A172 (cell line): ENCODE measurements around the gene UBE4B. TPM values are rescaled to one million over a fixed set of nuclear protein-coding genes. Genes with fewer than 3 reads are reported as not detected.
A peak's percentile ranks its signal among the peaks of the same experiment; 100 is the strongest.

Experiments
- DNase-seq: peaks from one replicate; pipeline ENCODE4 v3.0.0-alpha.2; 2015; ENCODE audit warnings: low spot score
- total RNA-seq: library from RNA; depleted of rRNA; stranded (reverse); fragments of >200 nt; shearing (Covaris generic); gene quantifications from 2 replicates; pipeline ENCODE4 v1.2.3, GENCODE V29; 2014

The UBE4B gene
- total RNA-seq, 1 experiment from 2014 or later = 23.5 TPM

DNA sequence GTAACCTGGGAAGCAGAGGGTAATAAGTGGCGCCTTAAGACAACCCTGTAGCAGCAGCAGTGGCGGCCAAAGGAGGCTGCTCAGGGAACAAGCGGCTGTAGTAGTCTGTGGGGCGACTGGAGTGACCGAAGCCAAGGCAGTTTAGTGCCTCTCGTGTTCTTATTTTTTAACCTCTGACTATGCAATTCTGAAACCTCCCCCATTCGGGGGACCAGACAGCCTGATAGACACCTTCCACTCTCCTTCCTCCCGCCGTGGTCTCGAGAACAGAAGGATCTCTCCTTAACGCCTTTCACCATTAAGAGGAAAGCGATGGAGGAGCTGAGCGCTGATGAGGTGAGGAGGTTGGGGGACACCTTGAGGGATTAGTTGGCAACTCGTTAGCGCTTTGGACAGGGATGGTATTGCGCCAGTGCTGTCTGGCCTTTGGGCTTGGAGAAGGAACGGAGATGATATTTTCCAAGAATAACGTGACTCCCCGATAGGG, 644 bp downstream of the UBE4B start:
- peak; percentile 41 for DNase-seq

DNA sequence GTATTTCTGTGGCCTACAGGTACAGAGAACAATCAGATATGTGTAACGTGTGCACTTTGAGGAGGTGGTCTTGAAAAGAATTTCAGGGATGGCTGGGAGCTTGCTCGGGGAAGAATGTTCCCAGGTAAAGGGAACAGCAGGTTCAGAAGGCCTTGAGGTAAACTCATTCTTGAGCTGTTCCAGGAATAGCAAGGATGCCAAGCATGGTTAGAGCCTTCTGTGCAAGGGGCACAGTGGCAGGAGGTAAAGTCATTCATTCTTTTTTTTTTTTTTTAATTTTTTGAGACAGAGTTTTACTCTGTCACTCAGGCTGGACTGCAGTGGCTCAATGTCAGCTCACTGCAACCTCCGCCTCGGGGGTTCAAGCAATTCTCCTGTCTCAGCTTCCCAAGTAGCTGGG, 10.0 kb downstream of the UBE4B start:
- DNase-seq = no peak

DNA sequence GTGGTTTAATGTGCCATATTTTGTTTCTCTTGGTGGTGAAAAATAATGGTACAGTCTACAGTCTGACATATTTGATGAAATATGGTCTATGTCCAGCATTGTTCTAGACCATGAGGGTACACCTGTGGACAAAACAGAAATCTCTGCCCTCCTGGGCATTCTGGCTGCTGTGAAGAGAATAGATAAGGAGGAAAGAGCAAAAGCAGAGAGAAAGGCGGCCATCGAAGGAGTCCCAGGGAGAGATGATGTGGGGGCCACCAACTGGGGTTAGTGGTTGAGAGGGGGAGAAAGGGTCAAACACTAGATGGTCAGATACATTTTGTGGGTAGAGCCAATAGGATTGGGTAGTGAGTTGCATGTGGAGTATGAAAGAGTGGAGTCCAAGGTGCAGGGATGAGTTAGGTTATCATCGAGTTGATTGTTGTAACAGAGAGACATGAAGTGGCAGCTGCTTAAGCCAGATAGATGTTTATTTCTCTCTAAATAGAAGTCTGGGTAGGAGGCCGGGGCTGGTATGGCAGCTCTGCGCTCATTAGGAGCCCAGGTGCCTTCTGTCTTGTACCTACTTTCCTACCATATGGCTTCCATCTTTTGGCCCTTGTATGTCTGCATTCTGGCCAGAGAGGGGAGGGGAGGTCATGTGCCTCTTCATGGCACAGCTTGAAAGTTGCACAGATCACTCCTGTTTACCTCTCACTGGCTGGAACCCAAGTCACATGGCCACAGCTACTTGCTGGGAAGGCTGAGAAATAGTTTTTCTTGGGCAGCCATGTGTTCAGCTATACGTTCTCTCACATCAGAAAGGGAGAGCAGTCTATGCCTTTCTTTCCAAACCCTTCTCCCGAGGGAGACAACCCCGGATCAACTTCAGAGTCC, 13.0 kb downstream of the UBE4B start:
- DNase-seq = no peak

DNA sequence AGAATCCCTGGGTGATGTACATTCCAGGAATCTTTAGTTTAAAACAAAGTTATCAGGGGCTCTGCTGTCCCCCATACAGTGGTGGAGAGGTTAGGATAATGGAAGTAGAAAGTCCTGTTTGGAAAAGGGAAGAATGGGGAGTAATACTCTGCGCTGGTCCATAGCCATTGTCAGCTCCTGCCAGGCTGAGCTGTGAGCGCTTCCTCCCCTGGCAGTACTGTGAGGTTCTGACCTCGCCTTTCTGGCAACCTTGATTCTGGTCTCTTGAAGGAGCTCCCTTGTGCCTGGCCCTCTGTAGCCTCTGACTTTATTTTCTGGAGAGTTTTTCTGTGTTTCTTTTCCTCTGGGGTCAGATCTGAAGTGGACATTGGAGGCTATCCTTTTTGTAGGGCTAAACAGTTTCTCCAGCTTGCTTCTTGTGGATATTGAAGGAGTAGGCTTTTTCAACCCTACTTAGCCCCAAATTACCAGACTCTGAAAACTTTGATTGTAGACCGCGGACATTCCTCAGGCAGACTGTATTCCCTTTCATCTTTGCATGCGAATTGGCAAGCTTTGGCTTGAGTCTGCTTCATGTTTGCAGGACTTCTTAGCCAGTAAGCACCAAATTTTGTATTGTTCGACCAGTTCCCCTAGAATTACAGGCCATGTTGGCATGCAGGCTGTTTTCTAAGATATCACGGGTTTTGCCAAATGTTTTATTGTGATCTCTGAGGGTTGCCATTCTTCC, 13.8 kb downstream of the UBE4B start:
- no peak for DNase-seq

DNA sequence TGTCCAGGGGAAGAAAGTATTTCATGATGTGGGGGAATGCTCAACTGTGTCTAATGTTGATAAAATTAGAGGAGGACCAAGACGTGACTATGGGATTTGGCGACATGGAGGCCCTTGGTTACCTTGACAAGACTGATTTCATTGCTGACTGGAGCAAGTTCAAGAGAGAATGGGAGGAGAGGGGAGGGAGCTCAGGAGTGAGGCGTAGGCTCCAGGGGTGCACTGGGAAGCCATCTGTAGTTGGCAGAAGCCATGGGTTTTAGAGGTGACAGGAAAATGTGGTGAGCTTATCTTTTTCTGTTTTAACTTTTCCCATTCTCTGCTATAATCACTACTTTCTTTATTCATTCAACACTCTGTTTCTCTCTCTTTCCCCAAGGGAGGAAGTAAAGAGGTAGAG, 15.8 kb downstream of the UBE4B start:
- no peak for DNase-seq

DNA sequence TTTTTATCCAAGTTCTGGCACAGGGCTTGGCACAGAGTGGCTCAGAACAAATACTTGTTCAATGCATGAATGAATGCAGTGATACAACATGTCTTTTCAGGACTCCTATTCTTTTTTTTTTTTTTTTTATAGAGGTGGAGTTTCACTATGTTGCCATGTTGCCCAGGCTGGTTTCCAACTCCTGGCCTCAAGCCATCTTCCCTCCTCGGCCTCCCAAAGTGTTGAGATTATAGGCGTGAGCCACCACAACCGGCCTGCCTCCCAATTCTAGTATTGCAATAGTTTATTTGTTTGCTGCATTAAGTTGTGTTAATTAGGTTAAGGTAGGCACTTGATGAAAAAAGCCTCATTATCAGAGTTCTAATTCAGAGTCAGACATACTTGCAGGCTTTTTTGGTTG, 17.9 kb downstream of the UBE4B start:
- DNase-seq = no peak

DNA sequence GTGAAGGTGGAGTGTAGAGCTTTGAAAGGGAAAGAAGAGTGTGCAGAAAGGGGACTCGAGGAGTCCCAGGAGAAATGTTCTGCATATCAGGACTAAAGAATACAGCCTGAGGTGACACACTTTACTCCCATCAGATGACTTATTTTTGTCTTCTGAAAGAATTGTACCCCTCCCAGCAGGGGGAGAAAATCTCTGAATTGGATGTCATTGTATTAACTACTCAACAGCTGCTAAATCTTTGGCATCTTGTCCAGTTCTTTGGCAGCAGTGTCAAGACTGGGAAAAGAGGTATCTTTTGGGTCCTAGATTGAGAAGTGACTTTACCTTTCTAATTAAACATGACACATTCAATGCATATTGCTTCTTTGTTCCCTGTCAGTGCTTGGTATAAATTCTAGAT, 18.9 kb downstream of the UBE4B start:
- DNase-seq = no peak

DNA sequence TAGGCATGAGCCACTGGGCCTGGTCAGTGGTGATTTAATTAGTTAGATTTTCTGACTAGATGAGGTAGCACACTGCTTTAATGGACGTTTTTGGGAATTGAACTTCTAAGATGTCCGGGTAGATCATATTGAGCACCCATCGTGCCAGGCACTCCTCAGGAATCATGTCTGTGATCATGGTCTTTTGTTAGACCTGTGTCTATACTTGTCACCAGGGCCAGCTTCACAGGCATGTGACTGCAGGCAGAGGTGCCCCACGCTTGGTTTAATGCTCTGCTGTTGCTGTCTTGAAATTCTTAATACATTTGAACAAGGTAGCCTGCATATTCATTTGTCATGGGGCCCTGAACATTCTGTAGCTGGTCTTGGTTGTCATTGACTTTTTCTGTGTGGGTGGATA, 19.6 kb downstream of the UBE4B start:
- DNase-seq = no peak

DNA sequence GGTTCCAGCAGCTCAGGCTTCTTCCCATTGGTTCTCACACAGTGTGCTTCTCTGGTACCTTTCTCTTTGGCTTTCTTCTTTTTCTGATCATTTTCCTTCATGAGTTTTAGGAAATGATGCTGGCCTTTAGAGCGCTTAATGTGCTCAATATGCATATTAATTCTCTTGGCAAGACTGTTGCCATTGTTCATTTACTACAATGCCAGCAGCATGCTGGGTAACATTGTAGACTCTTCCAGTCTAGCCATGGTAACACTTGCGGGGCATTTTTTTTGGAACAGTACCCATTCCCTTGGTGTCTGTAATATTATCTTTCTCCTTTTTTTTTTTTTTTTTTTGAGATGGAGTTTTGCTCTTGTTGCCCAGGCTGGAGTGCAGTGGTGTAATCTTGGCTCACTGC, 21.7 kb downstream of the UBE4B start:
- no peak for DNase-seq

DNA sequence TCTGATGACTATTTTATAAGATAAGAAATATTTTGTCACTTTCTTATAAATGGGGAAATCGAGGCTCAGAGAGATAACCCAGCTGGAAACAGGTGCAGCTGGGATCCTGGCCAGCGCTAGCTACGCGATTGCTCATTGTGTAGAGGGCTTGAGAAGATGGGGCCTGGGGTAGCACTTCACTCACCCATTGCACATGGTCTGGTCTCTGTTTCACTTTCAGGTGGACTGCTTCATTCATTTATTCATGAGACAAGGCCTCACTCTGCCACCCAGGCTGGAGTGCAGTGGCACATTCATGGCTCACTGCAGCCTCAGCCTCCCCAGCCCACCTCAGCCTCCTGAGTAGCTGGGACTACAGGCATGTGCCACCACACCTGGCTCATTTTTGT, 23.8 kb downstream of the UBE4B start:
- no peak for DNase-seq

DNA sequence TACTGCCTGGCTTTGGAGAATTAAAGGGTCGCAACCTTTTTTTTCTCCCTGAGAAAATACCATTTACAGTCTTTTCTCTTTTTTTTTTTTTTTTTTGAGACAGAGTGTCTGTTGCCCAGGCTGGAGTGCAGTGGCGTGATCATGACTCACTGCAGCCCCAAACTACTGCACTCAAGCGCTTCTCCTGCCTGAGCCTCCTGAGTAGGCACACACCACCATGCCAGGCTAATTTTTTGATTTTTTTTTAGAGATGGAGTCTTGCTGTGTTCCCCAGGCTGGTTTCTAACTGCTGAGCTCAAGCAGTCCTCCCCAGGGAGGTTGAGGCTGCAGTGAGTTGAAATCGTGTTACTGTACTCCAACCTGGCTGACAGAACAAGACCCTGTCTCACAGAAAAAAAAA, 24.6 kb downstream of the UBE4B start:
- peak; percentile 37 for DNase-seq

DNA sequence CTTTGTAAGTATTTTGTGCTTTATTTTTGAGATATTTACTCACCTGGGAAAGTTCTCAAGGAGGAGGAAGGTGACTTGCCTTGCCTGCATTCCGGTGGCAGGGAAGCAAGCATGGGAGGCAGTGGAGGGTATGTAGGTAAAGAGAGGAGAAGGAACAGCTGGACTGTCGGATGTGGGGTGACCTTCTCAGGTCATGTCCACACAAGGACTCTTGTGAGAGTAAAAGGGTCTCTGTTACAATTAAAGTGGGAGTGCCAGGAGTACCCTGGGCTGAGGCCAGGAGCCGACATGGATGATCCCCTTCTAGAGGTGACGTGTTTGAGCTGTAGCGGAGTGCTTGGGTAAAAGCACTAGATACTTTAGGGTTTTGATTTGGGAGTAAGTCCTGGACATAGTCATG, 25.0 kb downstream of the UBE4B start:
- no peak for DNase-seq

DNA sequence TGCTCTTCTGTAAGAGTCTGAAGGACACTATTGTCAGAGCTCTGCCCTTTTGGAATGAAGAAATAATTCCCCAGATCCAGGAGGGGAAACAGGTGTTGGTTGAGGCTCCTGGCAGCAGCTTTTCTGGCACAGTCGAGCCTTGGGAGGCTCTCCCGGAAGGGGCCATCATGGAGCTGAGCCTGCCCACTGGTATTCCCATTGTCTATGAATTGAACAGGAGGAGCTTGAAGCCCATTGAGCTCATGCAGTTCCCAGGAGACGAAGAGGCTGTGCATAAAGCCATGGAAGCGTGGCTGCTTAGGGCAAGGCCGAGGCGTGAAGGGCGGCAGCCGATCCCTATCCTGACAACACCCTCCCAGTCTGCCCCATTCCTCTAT, 26.6 kb downstream of the UBE4B start:
- DNase-seq = no peak

DNA sequence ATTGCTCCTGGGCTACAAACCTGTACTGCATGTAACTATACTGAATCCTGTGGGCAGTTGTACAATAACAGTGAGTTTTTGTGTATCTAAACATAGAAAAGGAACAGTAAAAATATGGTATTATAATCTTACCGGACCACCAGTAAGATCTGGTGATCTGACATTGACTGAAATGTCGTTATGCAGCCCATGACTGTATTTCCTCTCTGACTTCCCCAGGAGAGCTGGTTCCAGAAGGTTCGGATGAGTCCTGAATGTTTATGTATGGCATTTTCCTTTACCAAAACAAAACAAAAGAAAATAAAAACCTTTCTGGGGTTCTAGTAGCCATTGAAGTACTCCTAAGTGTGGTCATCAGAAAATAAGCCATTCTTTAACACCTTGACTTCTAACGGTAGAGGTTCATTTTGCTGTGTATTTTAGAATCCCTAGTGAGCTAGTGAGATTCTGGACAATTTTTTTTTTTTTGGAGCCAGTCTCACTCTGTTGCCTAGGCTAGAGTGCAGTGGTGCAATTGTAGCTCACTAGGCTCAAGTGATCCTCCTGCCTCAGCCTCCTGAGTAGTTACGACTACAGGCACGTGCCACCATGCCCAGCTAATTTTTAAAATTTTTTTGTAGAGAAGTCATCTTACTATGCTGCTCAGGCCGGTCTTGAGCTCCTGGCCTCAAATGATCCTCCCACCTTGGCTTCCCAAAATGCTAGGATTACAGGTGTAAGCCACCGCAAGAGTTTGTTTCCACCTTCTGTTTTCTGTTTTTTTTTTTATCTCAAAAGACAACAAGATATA, 27.7 kb downstream of the UBE4B start:
- DNase-seq = no peak

DNA sequence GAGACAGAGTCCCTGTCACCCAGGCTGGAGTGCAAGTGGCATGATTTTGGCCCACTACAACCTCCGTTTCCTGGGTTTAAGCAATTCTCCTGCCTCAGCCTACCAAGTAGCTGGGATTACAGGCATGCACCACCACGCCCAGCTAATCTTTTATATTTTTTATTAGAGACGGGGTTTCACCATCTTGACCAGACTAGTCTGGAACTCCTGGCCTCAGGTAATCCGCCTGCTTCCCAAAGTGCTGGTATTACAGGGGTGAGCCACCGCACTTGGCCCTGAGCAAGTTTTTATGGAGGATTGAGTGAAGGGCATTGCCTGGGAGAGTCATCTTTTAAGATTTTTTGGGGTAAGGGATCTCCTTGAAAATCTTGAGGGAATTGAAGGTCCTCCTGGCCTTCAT, 28.5 kb downstream of the UBE4B start:
- DNase-seq = no peak

DNA sequence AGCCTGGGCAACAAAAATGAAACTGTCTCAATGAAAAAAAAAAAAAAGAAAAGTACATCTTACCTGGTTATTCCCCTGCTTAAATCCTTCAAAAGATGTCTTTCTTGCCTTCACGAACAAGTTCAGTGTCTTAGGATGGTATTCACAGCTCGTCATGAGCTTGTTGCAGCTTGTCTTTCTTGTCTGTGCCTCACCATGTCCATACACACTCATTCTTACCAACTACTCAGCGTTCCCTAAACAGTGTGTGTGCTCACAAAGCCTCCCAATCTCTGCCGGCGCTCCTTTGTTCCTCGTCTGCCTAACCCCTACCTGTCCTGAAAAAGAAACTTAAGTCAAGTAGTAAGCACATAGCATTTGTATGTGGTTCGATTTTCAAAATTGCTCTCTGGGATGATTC, 31.1 kb downstream of the UBE4B start:
- DNase-seq = no peak

DNA sequence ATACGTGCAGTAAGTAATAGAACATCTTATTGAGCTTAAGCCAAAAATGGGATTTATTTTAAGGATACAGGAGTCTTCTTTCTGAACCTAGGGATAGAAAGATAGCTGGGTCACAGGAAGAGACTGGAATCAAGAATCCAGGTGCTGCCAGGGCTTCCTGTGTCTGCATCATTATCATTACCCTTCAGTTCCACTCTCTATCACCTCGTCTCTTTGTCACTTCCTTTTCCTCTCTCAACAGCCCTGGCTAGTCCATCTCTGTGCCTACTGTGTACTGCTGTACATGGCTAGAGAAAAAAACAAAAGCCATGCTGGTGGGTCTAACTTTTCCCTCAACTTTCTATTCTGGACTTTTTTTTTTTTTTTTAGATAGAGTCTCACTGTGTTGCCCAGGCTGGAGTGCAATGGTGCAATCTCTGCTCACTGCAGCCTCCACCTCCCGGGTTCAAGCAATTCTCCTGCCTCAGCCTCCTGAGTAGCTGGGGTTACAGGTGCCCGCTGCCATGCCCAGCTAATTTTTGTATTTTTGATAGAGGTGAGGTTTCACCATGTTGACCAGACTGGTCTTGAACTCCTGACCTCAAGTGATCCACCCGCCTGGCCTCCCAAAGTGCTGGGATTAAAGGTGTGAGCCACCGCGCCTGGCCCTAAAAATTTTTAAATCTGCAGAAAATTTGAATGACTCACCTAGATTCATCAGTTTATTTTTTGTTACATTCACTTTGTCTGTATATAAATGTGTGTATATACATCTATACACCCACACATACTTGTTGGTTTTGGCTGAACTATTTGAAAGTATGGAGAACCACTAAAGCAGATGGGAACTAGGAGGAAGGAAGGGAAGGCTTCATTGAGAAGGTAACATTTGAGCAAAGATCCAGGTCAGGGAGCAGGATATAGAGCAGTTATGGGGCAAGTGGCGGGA, 31.9 kb downstream of the UBE4B start:
- DNase-seq = no peak

DNA sequence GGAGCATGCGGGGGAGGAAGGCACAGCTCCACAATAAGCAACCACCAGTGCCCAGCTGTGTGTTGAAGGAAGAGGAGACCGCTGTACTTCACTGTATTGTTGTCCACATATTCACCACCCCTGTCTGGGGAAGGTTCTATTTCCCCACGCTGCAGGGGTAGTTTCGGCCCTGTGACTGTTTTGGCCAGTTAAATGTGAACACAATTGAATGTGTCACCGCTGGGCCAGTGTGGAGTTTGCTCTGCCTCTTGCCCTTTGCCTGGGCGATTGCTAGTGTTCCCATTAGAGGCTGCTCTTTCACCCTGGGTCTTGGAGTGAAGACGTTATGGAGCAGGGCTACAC, 32.6 kb downstream of the UBE4B start:
- DNase-seq = no peak

DNA sequence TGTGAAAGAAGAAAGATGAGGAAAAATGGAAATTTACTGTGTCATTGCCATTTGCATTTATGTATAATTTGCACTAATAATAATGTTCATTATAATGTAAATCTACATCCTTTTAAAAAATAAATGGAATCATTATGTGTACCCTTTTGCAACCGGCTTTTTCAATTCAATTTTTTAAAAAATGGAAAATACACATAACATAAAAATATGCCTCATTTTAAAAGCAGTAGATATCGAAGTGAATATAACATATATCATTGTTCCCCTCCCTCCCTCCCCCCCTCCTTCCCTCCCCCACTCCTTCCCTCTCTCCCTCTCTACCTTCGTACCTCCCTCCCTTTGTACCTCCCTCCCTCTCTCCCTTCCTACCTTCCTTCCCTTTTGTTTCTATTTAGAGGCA, 33.0 kb downstream of the UBE4B start:
- DNase-seq = no peak

DNA sequence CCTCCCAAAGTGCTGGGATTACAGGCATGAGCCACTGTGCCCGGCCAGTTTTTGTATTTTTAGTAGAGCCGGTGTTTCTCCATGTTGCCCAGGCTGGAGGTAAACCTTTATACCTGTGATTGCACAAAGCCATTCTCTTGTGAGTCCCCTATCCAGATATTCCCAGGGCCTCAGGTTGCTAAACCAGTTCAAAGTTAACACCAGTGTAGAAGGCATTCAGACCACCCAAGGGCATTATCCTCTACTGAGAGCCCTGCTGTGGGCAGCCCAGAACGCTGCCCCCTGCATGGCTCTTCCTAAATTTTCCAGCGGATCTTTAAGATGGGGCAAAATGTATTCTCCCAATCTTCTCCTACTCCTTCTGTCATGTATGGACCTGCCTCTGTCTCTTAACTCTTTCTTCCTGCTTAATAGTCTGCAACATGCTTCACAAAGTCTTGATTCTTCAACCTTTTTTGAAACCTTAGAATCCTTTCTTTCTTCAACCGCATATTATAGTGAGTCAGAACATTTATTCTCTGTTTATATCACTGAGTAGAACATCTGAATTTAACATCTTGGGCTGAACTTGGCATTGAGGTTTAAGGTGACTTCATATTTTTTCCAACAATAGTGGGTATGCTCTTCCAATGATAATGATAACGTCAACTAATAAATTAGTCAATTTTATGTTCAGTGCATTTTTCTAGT, 36.0 kb downstream of the UBE4B start:
- no peak for DNase-seq

DNA sequence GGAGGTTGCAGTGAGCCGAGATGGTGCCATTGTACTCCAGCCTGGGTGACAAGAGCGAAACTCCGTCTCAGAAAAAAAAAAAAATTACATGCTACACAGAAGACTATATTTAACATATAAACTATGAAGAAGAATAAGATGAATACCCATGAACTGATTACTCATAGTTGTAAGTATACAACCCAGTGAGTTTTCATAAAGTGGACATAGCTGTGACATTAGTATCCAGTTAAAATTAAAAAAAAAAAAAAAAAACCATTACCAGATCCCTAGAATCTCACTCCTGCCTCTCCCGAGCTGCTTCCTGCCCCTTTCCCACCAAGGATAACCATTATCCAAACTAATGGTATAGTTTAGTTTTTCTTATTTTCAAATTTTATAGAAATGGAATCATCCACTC, 37.4 kb downstream of the UBE4B start:
- DNase-seq = no peak
